ENCODE measurements around the gene KASH5. TPM values are rescaled to one million over a fixed set of nuclear protein-coding genes. Genes with fewer than 3 reads are reported as not detected.

KASH5 gene
- total RNA-seq, 4 donors from 2014 or later = not detected

DNA sequence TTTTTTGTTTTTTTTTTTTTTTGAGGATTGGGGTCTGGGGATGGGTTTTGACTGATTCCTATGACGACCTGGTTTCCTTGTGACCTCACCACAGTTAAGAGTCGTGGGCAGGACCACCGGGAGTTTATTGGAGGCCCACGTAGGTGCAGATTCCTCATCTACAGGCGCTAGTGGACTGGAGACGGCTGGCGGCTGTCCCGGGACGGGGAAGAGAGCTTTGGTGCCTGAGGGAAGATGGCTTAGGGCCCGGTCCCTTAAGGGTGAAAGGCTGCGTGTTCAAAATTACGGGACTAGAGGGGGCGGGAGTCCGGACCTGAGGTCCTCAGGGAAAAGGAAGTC lies 25.2 kb upstream of the KASH5 start:
- H3K4me1 ChIP-seq = peaks cover 39% of the 10 kb centered on the region
- no peaks in the 10 kb centered on the region for H3K9me3 ChIP-seq
- 1% methylated on average over 14 of the region's 14 CpGs for WGBS
- H3K36me3 ChIP-seq = peaks cover 14% of the 10 kb centered on the region
- H3K27me3 ChIP-seq = no peaks in the 10 kb centered on the region
- peak overlapping the region; percentile 93 for H3K27ac ChIP-seq
- DNase-seq (ENCODE audit: low spot score in 2 of 2) = peak in 1 of 2 donors; percentile 77
- H3K4me3 ChIP-seq = peak overlapping the region; percentile 79
- TF ChIP-seq, protein P1, sequence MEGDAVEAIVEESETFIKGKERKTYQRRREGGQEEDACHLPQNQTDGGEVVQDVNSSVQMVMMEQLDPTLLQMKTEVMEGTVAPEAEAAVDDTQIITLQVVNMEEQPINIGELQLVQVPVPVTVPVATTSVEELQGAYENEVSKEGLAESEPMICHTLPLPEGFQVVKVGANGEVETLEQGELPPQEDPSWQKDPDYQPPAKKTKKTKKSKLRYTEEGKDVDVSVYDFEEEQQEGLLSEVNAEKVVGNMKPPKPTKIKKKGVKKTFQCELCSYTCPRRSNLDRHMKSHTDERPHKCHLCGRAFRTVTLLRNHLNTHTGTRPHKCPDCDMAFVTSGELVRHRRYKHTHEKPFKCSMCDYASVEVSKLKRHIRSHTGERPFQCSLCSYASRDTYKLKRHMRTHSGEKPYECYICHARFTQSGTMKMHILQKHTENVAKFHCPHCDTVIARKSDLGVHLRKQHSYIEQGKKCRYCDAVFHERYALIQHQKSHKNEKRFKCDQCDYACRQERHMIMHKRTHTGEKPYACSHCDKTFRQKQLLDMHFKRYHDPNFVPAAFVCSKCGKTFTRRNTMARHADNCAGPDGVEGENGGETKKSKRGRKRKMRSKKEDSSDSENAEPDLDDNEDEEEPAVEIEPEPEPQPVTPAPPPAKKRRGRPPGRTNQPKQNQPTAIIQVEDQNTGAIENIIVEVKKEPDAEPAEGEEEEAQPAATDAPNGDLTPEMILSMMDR (IDR thresholded peaks at IDR 0.05) = no peak
- TF ChIP-seq POLR2AphosphoS5 (IDR thresholded peaks at IDR 0.05) (no peak), EP300 (IDR thresholded peaks at IDR 0.05) (no peak), POLR2A (IDR thresholded peaks at IDR 0.05) (no peak)

DNA sequence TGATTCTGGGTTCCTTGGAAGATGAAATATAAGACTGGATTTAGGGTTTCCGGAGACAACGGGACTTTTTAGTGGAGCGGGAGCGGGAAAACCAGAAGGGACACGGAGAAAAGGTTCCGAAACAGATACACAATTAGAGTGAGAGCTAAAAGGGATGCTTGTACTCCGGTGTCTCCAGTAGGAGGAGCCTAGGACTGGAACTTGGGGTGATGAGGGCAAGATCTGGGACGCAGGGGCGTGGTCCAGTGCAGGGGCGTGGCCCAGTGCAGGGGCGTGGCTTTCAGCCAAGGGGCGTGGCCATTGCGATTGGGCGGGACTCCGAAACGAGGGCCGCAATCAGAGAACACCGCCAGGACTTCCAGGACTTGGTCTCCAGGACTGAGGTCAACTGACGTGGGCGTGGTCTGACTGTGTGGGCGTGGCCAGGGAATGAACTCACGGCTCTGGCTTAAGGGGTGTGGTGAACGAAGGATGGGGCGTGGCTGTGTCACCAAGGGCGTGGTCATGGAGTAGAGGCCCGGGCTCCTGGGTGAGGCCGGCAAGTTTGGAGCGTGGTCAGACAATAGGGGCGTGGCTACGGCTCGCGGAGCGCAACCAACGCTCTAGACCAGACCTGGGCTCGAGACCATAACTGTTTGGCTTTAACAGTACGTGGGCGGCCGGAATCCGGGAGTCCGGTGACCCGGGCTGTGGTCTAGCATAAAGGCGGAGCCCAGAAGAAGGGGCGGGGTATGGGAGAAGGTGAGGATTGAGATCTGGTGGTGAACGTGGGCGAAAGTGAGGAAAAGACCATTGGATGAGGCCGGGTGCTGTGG lies 24.6 kb upstream of the KASH5 start, which contains the start of gene DKKL1:
Gene DKKL1 (plus strand): TSS at position 610 of the 815 bp plus-strand sequence. CDS start 122 bp downstream, at position 732.
- Histone ChIP-seq H3K36me3 (peaks cover 8% of the 10 kb centered on the region), H3K9me3 (no peaks in the 10 kb centered on the region), H3K27ac (peak within 1 kb of the TSS; percentile 93), H3K27me3 (no peaks in the 10 kb centered on the region), H3K4me3 (peak within 1 kb of the TSS; percentile 79), H3K4me1 (peaks cover 39% of the 10 kb centered on the region)
- TF ChIP-seq POLR2AphosphoS5 (IDR thresholded peaks at IDR 0.05) (peak in 1 of 3 donors; percentile 18), POLR2A (IDR thresholded peaks at IDR 0.05) (peak in 1 of 2 donors; percentile 44), EP300 (IDR thresholded peaks at IDR 0.05) (no peak)
- TF ChIP-seq, protein P1 (IDR thresholded peaks at IDR 0.05) = no peak
- peak; percentile 100 for DNase-seq (ENCODE audit: low spot score in 2 of 2)
- 3% methylated on average over 41 of the region's 46 CpGs for WGBS

DNA sequence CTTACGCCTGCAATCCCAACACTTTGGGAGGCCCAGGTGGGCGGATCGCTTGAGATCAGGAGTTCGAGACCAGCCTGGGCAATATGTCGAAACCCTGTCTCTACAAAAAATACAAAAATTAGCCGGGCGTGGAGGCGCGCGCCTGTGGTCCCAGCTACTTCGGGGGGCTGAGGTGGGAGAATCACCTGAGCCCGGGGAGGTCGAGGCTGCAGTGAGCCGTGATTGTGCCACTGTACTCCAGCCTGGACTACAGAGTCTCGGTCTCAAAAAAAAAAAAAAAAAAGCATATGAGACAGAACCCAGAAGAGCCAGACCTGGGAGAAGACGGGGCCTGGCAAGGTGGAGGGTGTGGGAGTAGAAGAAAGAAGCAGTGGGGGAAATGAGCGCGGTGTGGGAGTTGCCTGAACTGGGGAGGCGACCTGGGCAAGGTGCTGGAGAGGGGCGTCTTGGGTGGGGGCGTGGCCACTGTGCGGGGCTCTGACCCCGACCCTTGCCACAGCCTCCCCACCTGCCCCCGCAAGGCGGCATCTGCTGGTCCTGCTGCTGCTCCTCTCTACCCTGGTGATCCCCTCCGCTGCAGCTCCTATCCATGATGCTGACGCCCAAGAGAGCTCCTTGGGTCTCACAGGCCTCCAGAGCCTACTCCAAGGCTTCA lies 23.8 kb upstream of the KASH5 start:
- Histone ChIP-seq H3K27ac (no peak overlapping the region), H3K36me3 (peaks cover 1% of the 10 kb centered on the region), H3K9me3 (peaks cover 6% of the 10 kb centered on the region), H3K27me3 (no peaks in the 10 kb centered on the region), H3K4me3 (peak overlapping the region; percentile 79), H3K4me1 (peaks cover 39% of the 10 kb centered on the region)
- DNase-seq (ENCODE audit: low spot score in 2 of 2) = no peak
- 78% methylated on average over 27 of the region's 27 CpGs for WGBS
- TF ChIP-seq EP300 (IDR thresholded peaks at IDR 0.05) (no peak), POLR2AphosphoS5 (IDR thresholded peaks at IDR 0.05) (no peak), POLR2A (IDR thresholded peaks at IDR 0.05) (no peak)
- TF ChIP-seq, protein P1 (IDR thresholded peaks at IDR 0.05) = no peak

DNA sequence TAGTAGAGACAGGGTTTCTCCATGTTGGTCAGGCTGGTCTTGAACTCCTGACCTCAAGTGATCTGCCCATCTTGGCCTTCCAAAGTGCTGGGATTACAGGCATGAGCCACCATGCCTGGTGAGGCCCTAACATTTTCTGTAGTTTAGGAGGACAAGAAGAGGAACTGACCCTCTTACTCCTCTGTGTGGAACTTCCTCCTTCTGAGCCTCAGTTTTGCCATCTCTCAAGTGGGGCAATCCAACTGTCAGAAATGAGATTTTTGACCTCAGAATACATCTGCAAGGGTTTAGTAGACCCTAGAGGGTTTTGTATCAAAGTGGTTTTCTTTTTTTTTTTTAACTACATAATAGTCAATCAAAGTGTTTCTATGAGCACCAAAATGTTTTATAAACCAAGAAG lies 21.9 kb upstream of the KASH5 start:
- TF ChIP-seq POLR2AphosphoS5 (IDR thresholded peaks at IDR 0.05) (no peak), POLR2A (IDR thresholded peaks at IDR 0.05) (no peak), EP300 (IDR thresholded peaks at IDR 0.05) (no peak)
- TF ChIP-seq, protein P1 (IDR thresholded peaks at IDR 0.05) = no peak
- Histone ChIP-seq H3K36me3 (no peaks in the 10 kb centered on the region), H3K27me3 (no peaks in the 10 kb centered on the region), H3K27ac (no peak overlapping the region), H3K9me3 (peaks cover 13% of the 10 kb centered on the region), H3K4me3 (no peak overlapping the region), H3K4me1 (peaks cover 29% of the 10 kb centered on the region)
- DNase-seq (ENCODE audit: low spot score in 2 of 2) = no peak

DNA sequence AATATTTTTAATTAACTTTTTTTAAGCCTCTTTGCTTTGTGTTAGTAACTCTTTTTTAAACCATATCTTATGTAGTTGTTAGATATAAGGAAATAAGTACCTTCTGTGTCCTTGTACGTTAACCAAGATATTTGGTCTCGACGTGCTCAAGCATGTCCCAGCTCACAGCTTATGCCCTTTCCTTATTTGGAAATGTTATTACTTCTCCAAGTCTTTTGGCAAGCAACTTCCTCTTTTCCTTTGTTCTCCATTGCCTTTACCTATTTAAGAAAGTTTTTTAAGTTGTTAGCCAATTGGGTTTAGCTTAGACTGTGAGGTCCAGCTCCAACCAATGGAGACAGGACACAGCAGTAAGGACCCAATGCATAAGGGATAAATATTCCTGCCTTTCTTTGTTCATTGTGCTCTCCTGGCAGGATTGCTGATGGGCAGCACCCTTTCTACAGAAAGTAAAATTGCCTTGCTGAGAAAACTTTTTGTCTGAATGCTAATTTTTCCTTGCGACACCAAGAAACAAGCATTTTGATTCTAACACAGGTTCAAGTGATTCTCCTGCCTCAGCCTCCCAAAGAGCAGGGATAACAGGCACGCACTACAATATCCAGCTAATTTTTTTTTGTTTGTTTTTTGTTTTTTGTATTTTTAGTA lies 19.2 kb upstream of the KASH5 start:
- Histone ChIP-seq H3K4me1 (peaks cover 2% of the 10 kb centered on the region), H3K36me3 (no peaks in the 10 kb centered on the region), H3K4me3 (no peak overlapping the region), H3K9me3 (peaks cover 13% of the 10 kb centered on the region), H3K27ac (no peak overlapping the region), H3K27me3 (no peaks in the 10 kb centered on the region)
- TF ChIP-seq POLR2A (IDR thresholded peaks at IDR 0.05) (no peak), EP300 (IDR thresholded peaks at IDR 0.05) (no peak), POLR2AphosphoS5 (IDR thresholded peaks at IDR 0.05) (no peak)
- TF ChIP-seq, protein P1 (IDR thresholded peaks at IDR 0.05) = no peak
- WGBS = 82% methylated on average over 5 of the region's 5 CpGs
- no peak for DNase-seq (ENCODE audit: low spot score in 2 of 2)
